Keratinocyte (primary cell): ENCODE measurements around the gene FXYD2.

Experiments used
- EZH2 ChIP-seq: IDR thresholded peaks from one replicate; pipeline ENCODE4 v1.6.1; 2012; ENCODE audit warnings: inconsistent platforms, mild to moderate bottlenecking, low read length, moderate library complexity
- TF ChIP-seq, protein P1 (sequence below), 3 experiments: IDR thresholded peaks in 1 of 3; conservative IDR thresholded peaks in 1 of 3; optimal IDR thresholded peaks in 1 of 3; 2 replicates in 2 of 3; 3 replicates in 1 of 3; pipeline versions ENCODE3 to v1.5.1; 2011; ENCODE audit warnings: low read length in 3 of 3, mild to moderate bottlenecking in 3 of 3, moderate library complexity in 2 of 3, control low read depth in 1 of 3, inconsistent platforms in 1 of 3; ENCODE audit not compliant: insufficient read depth in 2 of 3; ENCODE audit errors: extremely low read depth in 1 of 3

DNA sequence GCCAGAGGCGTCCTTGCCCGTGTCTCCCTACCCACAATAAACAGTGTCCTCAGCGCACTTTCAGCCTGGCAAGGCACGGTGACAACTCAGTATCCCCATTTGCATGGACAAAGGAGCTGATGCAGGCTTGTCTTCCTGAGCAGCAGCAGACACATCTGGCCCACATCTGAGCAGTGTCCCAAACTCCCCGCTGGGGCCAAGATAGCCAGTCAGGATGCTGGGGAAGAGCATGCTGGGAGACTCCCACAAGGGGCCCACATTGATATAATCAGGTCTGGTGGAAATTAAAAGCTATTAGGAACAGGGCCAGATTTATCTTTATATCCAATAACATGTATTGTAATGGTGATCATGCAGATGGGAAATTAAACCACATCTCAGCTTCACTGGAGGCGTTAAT lies 52.2 kb downstream of the FXYD2 start:
- TF ChIP-seq, protein P1, sequence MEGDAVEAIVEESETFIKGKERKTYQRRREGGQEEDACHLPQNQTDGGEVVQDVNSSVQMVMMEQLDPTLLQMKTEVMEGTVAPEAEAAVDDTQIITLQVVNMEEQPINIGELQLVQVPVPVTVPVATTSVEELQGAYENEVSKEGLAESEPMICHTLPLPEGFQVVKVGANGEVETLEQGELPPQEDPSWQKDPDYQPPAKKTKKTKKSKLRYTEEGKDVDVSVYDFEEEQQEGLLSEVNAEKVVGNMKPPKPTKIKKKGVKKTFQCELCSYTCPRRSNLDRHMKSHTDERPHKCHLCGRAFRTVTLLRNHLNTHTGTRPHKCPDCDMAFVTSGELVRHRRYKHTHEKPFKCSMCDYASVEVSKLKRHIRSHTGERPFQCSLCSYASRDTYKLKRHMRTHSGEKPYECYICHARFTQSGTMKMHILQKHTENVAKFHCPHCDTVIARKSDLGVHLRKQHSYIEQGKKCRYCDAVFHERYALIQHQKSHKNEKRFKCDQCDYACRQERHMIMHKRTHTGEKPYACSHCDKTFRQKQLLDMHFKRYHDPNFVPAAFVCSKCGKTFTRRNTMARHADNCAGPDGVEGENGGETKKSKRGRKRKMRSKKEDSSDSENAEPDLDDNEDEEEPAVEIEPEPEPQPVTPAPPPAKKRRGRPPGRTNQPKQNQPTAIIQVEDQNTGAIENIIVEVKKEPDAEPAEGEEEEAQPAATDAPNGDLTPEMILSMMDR (optimal IDR thresholded peaks at IDR 0.05 in 1 of 3, IDR thresholded peaks at IDR 0.05 in 1 of 3, conservative IDR thresholded peaks at IDR 0.05 in 1 of 3; ENCODE audit: extremely low read depth in 1 of 3, insufficient read depth in 2 of 3, low read length in 3 of 3): no peak
- no peak for TF ChIP-seq EZH2
